GM12878 (cell line): ENCODE measurements around the gene CELSR1. TPM values are rescaled to one million over a fixed set of nuclear protein-coding genes. Genes with fewer than 3 reads are reported as not detected.

Source experiments
- ATAC-seq: fragments of 200-7000 bp; cut with Tn5 transposase; 3 replicates; pipeline ENCODE4 v1.9.1; 2020; ENCODE audit warnings: mild to moderate bottlenecking, moderate library complexity
- BruUV-seq: library from RNA; stranded (reverse); fragments of 400-500 nt; replicated peaks from 2 replicates; lab custom pipeline; 2021; lab: Mats Ljungman, UMichigan
- CTCF ChIA-PET: fragments of 300-600 bp; sonication (Branson Sonifier 250); formaldehyde crosslinking; extraction: SDS; loops from one replicate; lab custom pipeline; 2021; ENCODE audit warnings: inconsistent platforms; lab: Yijun Ruan, JAX
- POLR2A ChIA-PET: fragments of 350-600 bp; formaldehyde crosslinking; extraction: SDS; loops from one replicate; lab custom pipeline; 2021; ENCODE audit warnings: inconsistent platforms; lab: Charles Lee
- RAD21 ChIA-PET: fragments of 300-600 bp; sonication (Branson Sonifier 250); formaldehyde crosslinking; loops from one replicate; lab custom pipeline; 2023; ENCODE audit warnings: antibody characterized with exemption; ENCODE audit not compliant: unreplicated experiment; lab: Charles Lee
- SMC1A ChIA-PET: fragments of 300-600 bp; sonication (Branson Sonifier 250); formaldehyde crosslinking; loops from one replicate; lab custom pipeline; 2023; ENCODE audit not compliant: unreplicated experiment, uncharacterized antibody; lab: Charles Lee
- DNase-seq: peaks from one replicate; pipeline ENCODE4 v3.0.0-alpha.2; 2011; ENCODE audit warnings: low read depth, low spot score
- FAIRE-seq: peaks from 3 replicates; lab custom pipeline; 2011; peaks lifted over from hg19 to GRCh38; lab: Jason Lieb, UNC
- H2AFZ ChIP-seq: 2 replicates; pipeline ENCODE4 v1.6.0; 2011; ENCODE audit warnings: low read depth, low read length, control low read depth; ENCODE audit not compliant: control insufficient read depth
- H3K27ac ChIP-seq: 2 replicates; pipeline ENCODE4 v1.5.1; 2011; ENCODE audit warnings: control low read depth; ENCODE audit not compliant: control insufficient read depth, insufficient read depth
- H3K27me3 ChIP-seq, 2 experiments: replicated peaks in 1 of 2; 2 replicates each; pipeline versions ENCODE4 v1.6.0 to v1.6.1; 2011; ENCODE audit warnings: low read length in 1 of 2; ENCODE audit not compliant: control insufficient read depth in 2 of 2, insufficient read depth in 2 of 2
- H3K36me3 ChIP-seq, 2 experiments: 2 replicates each; pipeline ENCODE4 v1.5.1; 2011; ENCODE audit warnings: low read length in 1 of 2; ENCODE audit not compliant: control insufficient read depth in 2 of 2, insufficient read depth in 2 of 2
- H3K4me1 ChIP-seq: 2 replicates; pipeline ENCODE4 v1.6.1; 2011; ENCODE audit warnings: mild to moderate bottlenecking, low read length, moderate library complexity, mixed read lengths; ENCODE audit not compliant: control insufficient read depth, insufficient read depth
- H3K4me2 ChIP-seq: 2 replicates; pipeline ENCODE4 v1.6.0; 2011; ENCODE audit warnings: control low read depth; ENCODE audit not compliant: control insufficient read depth, insufficient read depth
- H3K4me3 ChIP-seq: fragments of 200-600 bp; sonication (generic); 2 replicates; pipeline ENCODE4 v1.5.1; 2016
- H3K79me2 ChIP-seq: 2 replicates; pipeline ENCODE4 v1.6.0; 2011; ENCODE audit warnings: low read length; ENCODE audit not compliant: control insufficient read depth, insufficient read depth
- H3K9ac ChIP-seq: 2 replicates; pipeline ENCODE4 v1.8.0; 2011; ENCODE audit warnings: low read length, control low read depth, mixed read lengths; ENCODE audit not compliant: control insufficient read depth, insufficient read depth
- H3K9me3 ChIP-seq: replicated peaks from 3 replicates; pipeline ENCODE4 v1.5.1; 2011; ENCODE audit warnings: mild to moderate bottlenecking, low read length; ENCODE audit not compliant: control insufficient read depth, insufficient read depth
- H4K20me1 ChIP-seq: 2 replicates; pipeline ENCODE4 v1.6.0; 2011; ENCODE audit not compliant: control insufficient read depth, insufficient read depth
- ATF3 ChIP-seq: IDR thresholded peaks from 2 replicates; pipeline ENCODE4 v1.6.1; 2011; ENCODE audit warnings: low read depth, mild to moderate bottlenecking, low read length, moderate library complexity, borderline replicate concordance; ENCODE audit errors: extremely low read depth
- BCLAF1 ChIP-seq: fragments of 450-650 bp; IDR thresholded peaks from 2 replicates; pipeline ENCODE4 v1.6.1; 2017; ENCODE audit warnings: antibody characterized with exemption, mild to moderate bottlenecking, moderate library complexity
- ESRRA ChIP-seq: IDR thresholded peaks from 2 replicates; pipeline ENCODE4 v1.6.1; 2012; ENCODE audit warnings: mild to moderate bottlenecking, low read length, improper control_type of control experiment
- IKZF1 ChIP-seq: fragments of 450-650 bp; conservative IDR thresholded peaks from 2 replicates; pipeline ENCODE4 v1.6.1; 2017; ENCODE audit warnings: antibody characterized with exemption, mild to moderate bottlenecking
- KDM1A ChIP-seq: fragments of 200-600 bp; sonication (generic); IDR thresholded peaks from 2 replicates; pipeline ENCODE4 v1.6.1; 2016; ENCODE audit warnings: borderline replicate concordance
- MEF2A ChIP-seq: IDR thresholded peaks from 2 replicates; pipeline ENCODE4 v1.6.1; 2011; ENCODE audit warnings: low read depth, mild to moderate bottlenecking, low read length, moderate library complexity; ENCODE audit not compliant: insufficient read depth
- MXI1 ChIP-seq: fragments of 150-350 bp; IDR thresholded peaks from 2 replicates; pipeline ENCODE4 v1.6.1; 2011; ENCODE audit warnings: low read depth, mild to moderate bottlenecking, inconsistent platforms, low read length, improper control_type of control experiment
- NRF1 ChIP-seq: conservative IDR thresholded peaks from 2 replicates; pipeline ENCODE4 v1.6.1; 2011; ENCODE audit warnings: mild to moderate bottlenecking, low read depth, low read length, improper control_type of control experiment
- ZZZ3 ChIP-seq: IDR thresholded peaks from 2 replicates; pipeline ENCODE4 v1.6.1; 2011; ENCODE audit warnings: low read depth; ENCODE audit not compliant: control insufficient read depth, insufficient read length
- WGBS: methylation state at CpG from one replicate; pipeline ENCODE4 v1.1.6; 2016; ENCODE audit warnings: low lambda C conversion rate; ENCODE audit not compliant: insufficient replicate concordance, insufficient coverage; ENCODE audit errors: missing lambda C conversion rate; 5-methylcytosine and 5-hydroxymethylcytosine counted together
- in situ Hi-C: fragments of 300-500 bp; cut with MboI; formaldehyde crosslinking; loops from 9 replicates; pipeline ENCODE4 v1.14.3; 2018; ENCODE audit warnings: mixed read lengths
- intact Hi-C: fragments of 100-400 bp; cut with micrococcal nuclease; formaldehyde crosslinking; loops from one replicate; pipeline ENCODE4 v1.14.2; 2022; ENCODE audit not compliant: unreplicated experiment
- polyA plus RNA-seq, 11 experiments: library from polyadenylated mRNA; depleted of rRNA in 4 of 11; unstranded in 6 of 11; stranded (reverse) in 5 of 11; fragments of >200 nt; fragmentation: Nextera tagmentation in 4 of 11; fragmentation: Illumina TruSeq in 1 of 11; extraction: Ambion mirVana in 4 of 11; extraction: Trizol in 1 of 11; gene quantifications; 1 replicate in 1 of 11; 2 replicates in 10 of 11; pipeline versions ENCODE4 v1.2.1 to v1.2.3, GENCODE V29; 2011 to 2016; ENCODE audit warnings: inconsistent platforms in 2 of 11, missing spikeins in 2 of 11, low read depth in 1 of 11
- total RNA-seq, 4 experiments: library from RNA; depleted of rRNA in 3 of 4; stranded (reverse); fragments of >200 nt in 3 of 4; fragmentation: Illumina TruSeq in 1 of 4; extraction: Trizol in 1 of 4; gene quantifications; 2 replicates each; pipeline versions ENCODE4 v1.2.1 to v1.2.3, GENCODE V29; 2013 to 2021
- TF ChIP-seq, protein P1 (sequence below): IDR thresholded peaks from 2 replicates; pipeline ENCODE4 v1.6.1; 2011; ENCODE audit warnings: borderline replicate concordance, low read depth, mild to moderate bottlenecking, moderate library complexity, mixed read lengths, low read length; ENCODE audit not compliant: insufficient read depth; ENCODE audit errors: extremely low read length
- TF ChIP-seq, protein P2 (sequence below): IDR thresholded peaks from 2 replicates; pipeline ENCODE4 v1.6.1; 2011; ENCODE audit warnings: mild to moderate bottlenecking, low read depth, low read length, moderate library complexity; ENCODE audit not compliant: insufficient replicate concordance
- TF ChIP-seq, protein P3 (sequence below): fragments of 450-650 bp; IDR thresholded peaks from 2 replicates; pipeline ENCODE4 v1.6.1; 2016; ENCODE audit warnings: mild to moderate bottlenecking, moderate library complexity, borderline replicate concordance

Gene CELSR1
- total and polyA plus RNA-seq, 10 of the 15 experiments (the other 5 are each of a cell fraction or from before 2014, with no cell fraction given): 0.05 to 1.7 (median 0.35) TPM; not detected in 2

DNA sequence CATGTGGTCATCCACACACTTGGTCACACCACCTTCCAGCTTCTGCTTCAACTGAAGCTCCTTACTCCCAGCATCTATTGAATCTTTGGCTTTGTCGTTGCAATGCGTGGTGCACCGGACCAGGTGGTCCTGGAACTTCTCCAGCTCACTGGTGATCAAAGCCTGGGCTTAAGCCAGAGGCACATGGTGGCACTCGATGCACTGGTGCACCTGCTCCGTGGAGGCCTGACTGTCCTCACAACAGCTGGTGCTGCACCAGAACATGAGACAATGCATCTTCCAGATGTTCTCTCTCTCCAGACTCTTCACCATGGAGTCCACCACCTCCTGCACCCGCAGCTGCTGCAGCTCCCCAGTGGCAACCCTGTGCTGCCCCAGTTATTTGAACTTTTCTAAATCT, 56.0 kb downstream of the CELSR1 start:
- intact Hi-C loops: no loop called here
- no peaks in the 10 kb centered on the region for H3K79me2 ChIP-seq
- CTCF ChIA-PET: no interaction called here
- TF ChIP-seq NRF1 (no peak), BCLAF1 (no peak), ESRRA (no peak), MXI1 (no peak), KDM1A (no peak), ZZZ3 (no peak), MEF2A (no peak), ATF3 (no peak), IKZF1 (no peak)
- TF ChIP-seq, protein P1, sequence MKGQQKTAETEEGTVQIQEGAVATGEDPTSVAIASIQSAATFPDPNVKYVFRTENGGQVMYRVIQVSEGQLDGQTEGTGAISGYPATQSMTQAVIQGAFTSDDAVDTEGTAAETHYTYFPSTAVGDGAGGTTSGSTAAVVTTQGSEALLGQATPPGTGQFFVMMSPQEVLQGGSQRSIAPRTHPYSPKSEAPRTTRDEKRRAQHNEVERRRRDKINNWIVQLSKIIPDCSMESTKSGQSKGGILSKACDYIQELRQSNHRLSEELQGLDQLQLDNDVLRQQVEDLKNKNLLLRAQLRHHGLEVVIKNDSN: no peak
- TF ChIP-seq, protein P2, sequence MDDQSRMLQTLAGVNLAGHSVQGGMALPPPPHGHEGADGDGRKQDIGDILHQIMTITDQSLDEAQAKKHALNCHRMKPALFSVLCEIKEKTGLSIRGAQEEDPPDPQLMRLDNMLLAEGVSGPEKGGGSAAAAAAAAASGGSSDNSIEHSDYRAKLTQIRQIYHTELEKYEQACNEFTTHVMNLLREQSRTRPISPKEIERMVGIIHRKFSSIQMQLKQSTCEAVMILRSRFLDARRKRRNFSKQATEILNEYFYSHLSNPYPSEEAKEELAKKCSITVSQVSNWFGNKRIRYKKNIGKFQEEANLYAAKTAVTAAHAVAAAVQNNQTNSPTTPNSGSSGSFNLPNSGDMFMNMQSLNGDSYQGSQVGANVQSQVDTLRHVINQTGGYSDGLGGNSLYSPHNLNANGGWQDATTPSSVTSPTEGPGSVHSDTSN: no peak
- TF ChIP-seq, protein P3, sequence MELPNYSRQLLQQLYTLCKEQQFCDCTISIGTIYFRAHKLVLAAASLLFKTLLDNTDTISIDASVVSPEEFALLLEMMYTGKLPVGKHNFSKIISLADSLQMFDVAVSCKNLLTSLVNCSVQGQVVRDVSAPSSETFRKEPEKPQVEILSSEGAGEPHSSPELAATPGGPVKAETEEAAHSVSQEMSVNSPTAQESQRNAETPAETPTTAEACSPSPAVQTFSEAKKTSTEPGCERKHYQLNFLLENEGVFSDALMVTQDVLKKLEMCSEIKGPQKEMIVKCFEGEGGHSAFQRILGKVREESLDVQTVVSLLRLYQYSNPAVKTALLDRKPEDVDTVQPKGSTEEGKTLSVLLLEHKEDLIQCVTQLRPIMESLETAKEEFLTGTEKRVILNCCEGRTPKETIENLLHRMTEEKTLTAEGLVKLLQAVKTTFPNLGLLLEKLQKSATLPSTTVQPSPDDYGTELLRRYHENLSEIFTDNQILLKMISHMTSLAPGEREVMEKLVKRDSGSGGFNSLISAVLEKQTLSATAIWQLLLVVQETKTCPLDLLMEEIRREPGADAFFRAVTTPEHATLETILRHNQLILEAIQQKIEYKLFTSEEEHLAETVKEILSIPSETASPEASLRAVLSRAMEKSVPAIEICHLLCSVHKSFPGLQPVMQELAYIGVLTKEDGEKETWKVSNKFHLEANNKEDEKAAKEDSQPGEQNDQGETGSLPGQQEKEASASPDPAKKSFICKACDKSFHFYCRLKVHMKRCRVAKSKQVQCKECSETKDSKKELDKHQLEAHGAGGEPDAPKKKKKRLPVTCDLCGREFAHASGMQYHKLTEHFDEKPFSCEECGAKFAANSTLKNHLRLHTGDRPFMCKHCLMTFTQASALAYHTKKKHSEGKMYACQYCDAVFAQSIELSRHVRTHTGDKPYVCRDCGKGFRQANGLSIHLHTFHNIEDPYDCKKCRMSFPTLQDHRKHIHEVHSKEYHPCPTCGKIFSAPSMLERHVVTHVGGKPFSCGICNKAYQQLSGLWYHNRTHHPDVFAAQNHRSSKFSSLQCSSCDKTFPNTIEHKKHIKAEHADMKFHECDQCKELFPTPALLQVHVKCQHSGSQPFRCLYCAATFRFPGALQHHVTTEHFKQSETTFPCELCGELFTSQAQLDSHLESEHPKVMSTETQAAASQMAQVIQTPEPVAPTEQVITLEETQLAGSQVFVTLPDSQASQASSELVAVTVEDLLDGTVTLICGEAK: no peak

More for the DNA sequence above, 56.0 kb downstream of the CELSR1 start:
- POLR2A ChIA-PET: no interaction called here
- RAD21 ChIA-PET: no interaction called here
- 0 out of 2 replicates have a peak, but pooled peaks cover 7% of the 10 kb centered on the region for H3K4me1 ChIP-seq
- H2AFZ ChIP-seq: no peak overlapping the region
- H3K9me3 ChIP-seq: no peaks in the 10 kb centered on the region; the same call in 2 of the 3 replicates
- 0% methylated on average over 6 of the region's 6 CpGs for WGBS
- DNase-seq (no peak), FAIRE-seq (no peak), ATAC-seq (no peak)
- H4K20me1 ChIP-seq: no peaks in the 10 kb centered on the region
- no peak overlapping the region for H3K27ac ChIP-seq
- SMC1A ChIA-PET: interaction anchor here (1.9 kb wide), 1 partner anchor 14 kb away, joined by 6 read pairs; no protein-coding TSS in a partner anchor
- H3K4me2 ChIP-seq: no peak overlapping the region
- H3K4me3 ChIP-seq: no peak overlapping the region
- in situ Hi-C loops: no loop called here
- no peak overlapping the region for H3K9ac ChIP-seq
- H3K27me3 ChIP-seq: no peaks in the 10 kb centered on the region
- H3K36me3 ChIP-seq: no peaks in the 10 kb centered on the region
- BruUV-seq: no TSS peak
